HG03558 (cell line): ENCODE data around the gene SEL1L.

ENCODE experiments used
- ATAC-seq: cut with Tn5 transposase; IDR thresholded peaks from one replicate; pipeline ENCODE4 v1.9.1; 2021; ENCODE audit warnings: moderate number of reproducible peaks; ENCODE audit not compliant: unreplicated experiment; ENCODE audit errors: extremely low read depth

SEL1L gene

DNA sequence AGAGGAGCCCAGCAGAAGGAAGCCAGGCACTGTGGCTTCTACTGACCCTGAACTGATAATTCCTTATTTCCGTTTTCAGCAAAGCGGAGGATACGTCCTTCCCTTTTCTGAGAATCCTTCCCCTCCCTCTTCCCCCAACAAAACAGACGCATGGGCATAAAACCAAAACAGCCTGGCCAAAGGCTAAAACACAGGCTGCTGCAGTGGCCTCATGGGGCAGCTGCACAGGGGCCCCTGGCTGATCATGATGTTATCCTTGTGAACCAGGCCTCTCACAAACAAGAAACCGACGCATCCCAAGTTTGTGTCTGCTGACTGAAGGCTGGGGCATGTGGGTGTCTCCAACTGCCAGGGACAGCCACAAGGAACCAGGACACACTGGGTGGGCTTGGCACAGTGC, 110.1 kb downstream of the SEL1L start:
- no peak for ATAC-seq
